ENCODE data around the gene KCNH1.
"Not testable (repeated sequence)": the region's sequence is repeated elsewhere in the genome, so short reads cannot be mapped to it uniquely, and the experiment has no call there.

The KCNH1 gene

DNA sequence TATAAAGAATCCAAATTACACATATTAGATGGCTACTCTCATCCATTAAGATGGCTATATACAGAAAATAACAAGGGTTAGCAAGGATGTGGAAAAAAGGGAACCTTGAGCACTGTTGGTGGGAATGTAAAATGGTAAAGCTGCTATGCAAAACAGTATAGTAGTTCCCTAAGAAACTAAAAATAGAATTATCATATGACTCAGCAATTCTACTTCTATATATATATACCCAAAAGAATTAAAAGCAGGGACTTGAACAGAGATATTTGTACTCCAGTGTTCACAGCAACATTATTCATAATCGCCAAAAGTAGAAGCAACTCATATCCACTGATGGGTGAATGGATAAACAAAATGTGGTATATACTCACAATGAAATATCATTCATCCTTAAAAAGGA, 126.1 kb downstream of the KCNH1 start:
- Histone ChIP-seq H2AFZ (ENCODE audit: low read depth) (no peak overlapping the region), H3K27ac (no peak overlapping the region), H3K4me3 (IDR thresholded peaks at IDR 0.05; ENCODE audit: insufficient read depth, low read depth, low read length) (no peak overlapping the region), H3K36me3 (ENCODE audit: insufficient read depth) (no peaks in the 10 kb centered on the region), H3K9ac (no peak overlapping the region), H3K79me2 (ENCODE audit: insufficient read depth, low read depth) (no peaks in the 10 kb centered on the region), H3K4me1 (ENCODE audit: low read depth, poor library complexity, severe bottlenecking) (no peaks in the 10 kb centered on the region), H3K27me3 (ENCODE audit: insufficient read depth, low read depth) (no peaks in the 10 kb centered on the region), H4K20me1 (ENCODE audit: insufficient read depth) (no peaks in the 10 kb centered on the region), H3K4me2 (no peak overlapping the region)
- TF ChIP-seq, protein P1, sequence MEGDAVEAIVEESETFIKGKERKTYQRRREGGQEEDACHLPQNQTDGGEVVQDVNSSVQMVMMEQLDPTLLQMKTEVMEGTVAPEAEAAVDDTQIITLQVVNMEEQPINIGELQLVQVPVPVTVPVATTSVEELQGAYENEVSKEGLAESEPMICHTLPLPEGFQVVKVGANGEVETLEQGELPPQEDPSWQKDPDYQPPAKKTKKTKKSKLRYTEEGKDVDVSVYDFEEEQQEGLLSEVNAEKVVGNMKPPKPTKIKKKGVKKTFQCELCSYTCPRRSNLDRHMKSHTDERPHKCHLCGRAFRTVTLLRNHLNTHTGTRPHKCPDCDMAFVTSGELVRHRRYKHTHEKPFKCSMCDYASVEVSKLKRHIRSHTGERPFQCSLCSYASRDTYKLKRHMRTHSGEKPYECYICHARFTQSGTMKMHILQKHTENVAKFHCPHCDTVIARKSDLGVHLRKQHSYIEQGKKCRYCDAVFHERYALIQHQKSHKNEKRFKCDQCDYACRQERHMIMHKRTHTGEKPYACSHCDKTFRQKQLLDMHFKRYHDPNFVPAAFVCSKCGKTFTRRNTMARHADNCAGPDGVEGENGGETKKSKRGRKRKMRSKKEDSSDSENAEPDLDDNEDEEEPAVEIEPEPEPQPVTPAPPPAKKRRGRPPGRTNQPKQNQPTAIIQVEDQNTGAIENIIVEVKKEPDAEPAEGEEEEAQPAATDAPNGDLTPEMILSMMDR (conservative IDR thresholded peaks at IDR 0.05; ENCODE audit: low read depth, low read length), result no peak

DNA sequence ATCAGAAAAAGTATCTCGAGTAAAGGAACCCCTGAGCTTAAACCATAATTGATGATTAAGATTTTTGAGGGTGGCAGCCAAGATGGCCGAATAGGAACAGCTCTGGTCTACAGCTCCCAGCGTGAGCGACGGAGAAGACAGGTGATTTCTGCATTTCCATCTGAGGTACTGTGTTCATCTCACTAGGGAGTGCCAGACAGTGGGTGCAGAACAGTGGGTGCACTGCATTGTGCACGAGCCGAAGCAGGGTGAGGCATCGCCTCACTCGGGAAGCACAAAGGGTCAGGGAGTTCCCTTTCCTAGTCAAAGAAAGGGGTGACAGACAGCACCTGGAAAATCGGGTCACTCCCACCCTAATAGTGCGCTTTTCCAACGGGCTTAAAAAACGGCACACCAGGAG, 138.0 kb downstream of the KCNH1 start:
- not testable (repeated sequence) for H3K79me2 ChIP-seq (ENCODE audit: insufficient read depth, low read depth); H3K36me3 ChIP-seq (ENCODE audit: insufficient read depth); H4K20me1 ChIP-seq (ENCODE audit: insufficient read depth); H3K27ac ChIP-seq; H3K4me3 ChIP-seq (IDR thresholded peaks at IDR 0.05; ENCODE audit: insufficient read depth, low read depth, low read length); H3K27me3 ChIP-seq (ENCODE audit: insufficient read depth, low read depth); H3K4me2 ChIP-seq; H3K9ac ChIP-seq; H3K4me1 ChIP-seq (ENCODE audit: low read depth, poor library complexity, severe bottlenecking); H2AFZ ChIP-seq (ENCODE audit: low read depth)

DNA sequence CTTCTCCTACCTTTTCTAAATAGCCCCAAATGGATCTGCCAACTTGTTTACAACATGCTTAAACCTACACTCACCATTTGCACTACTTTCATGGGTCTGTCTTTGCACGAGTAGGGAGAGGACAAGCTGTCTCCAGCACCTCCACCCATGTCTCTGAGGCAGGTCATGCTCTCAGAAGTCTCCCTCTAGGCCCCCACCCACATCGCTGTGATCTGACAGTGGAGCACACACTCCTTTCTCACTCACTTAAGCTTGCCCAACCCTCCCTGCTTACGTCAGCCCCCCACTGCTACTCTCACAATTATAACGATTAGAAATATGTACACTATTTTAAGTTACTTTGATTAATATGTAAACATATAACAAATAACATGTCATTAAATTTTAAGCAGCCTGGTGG, 141.1 kb downstream of the KCNH1 start:
- H3K27ac ChIP-seq, result no peak overlapping the region
- H2AFZ ChIP-seq (ENCODE audit: low read depth), result no peak overlapping the region
- H3K4me2 ChIP-seq, result no peak overlapping the region
- TF ChIP-seq, protein P1 (conservative IDR thresholded peaks at IDR 0.05; ENCODE audit: low read depth, low read length), result no peak
- H3K79me2 ChIP-seq (ENCODE audit: insufficient read depth, low read depth), result no peaks in the 10 kb centered on the region
- no peaks in the 10 kb centered on the region for H4K20me1 ChIP-seq (ENCODE audit: insufficient read depth)
- H3K36me3 ChIP-seq (ENCODE audit: insufficient read depth), result no peaks in the 10 kb centered on the region
- H3K27me3 ChIP-seq (ENCODE audit: insufficient read depth, low read depth), result no peaks in the 10 kb centered on the region
- no peak overlapping the region for H3K9ac ChIP-seq
- H3K4me1 ChIP-seq (ENCODE audit: low read depth, poor library complexity, severe bottlenecking), result no peaks in the 10 kb centered on the region
- no peak overlapping the region for H3K4me3 ChIP-seq (IDR thresholded peaks at IDR 0.05; ENCODE audit: insufficient read depth, low read depth, low read length)

DNA sequence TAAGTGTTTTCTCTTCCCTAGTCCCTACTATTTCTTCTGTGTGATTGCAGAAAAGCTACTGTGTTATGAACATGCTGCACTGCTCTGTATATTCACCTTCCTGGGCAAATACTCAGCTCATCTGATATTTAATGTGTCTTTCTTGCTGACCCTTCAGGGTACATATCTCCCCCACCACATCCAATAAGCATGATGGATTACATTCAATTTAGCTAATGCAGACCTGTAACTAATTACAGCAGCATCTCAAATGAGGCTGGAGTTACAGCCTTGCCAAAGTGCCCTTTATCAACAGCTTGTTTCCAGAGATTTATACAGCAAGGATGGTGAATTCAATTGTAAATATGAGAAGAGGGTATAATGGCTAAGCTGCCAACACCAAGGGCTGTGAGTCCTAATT, 144.0 kb downstream of the KCNH1 start:
- Histone ChIP-seq H2AFZ (ENCODE audit: low read depth) (no peak overlapping the region), H3K4me1 (ENCODE audit: low read depth, poor library complexity, severe bottlenecking) (no peaks in the 10 kb centered on the region), H4K20me1 (ENCODE audit: insufficient read depth) (no peaks in the 10 kb centered on the region), H3K4me2 (no peak overlapping the region), H3K9ac (no peak overlapping the region), H3K79me2 (ENCODE audit: insufficient read depth, low read depth) (no peaks in the 10 kb centered on the region), H3K36me3 (ENCODE audit: insufficient read depth) (no peaks in the 10 kb centered on the region), H3K27me3 (ENCODE audit: insufficient read depth, low read depth) (no peaks in the 10 kb centered on the region), H3K4me3 (IDR thresholded peaks at IDR 0.05; ENCODE audit: insufficient read depth, low read depth, low read length) (no peak overlapping the region), H3K27ac (no peak overlapping the region)
- TF ChIP-seq, protein P1 (conservative IDR thresholded peaks at IDR 0.05; ENCODE audit: low read depth, low read length), result no peak

DNA sequence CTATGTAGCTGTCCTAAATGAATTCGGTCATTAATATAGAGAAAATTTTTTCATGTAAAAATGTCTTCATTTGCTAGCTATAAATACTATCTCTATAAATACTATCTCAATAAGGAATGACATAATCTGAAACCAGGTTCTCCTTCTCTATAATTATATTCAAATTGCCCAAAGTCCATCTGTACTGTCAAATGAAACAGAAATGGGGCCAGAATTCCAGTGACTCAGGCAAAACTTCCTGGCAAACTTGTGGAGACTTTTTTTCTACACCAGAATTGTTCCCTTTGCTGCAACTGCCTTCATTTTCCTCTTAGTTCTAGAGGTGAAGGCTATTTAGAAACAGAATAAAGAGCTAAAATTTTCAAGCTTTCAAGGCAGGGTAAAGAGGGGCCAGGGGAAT, 152.5 kb downstream of the KCNH1 start:
- H3K36me3 ChIP-seq (ENCODE audit: insufficient read depth), result no peaks in the 10 kb centered on the region
- TF ChIP-seq, protein P1 (conservative IDR thresholded peaks at IDR 0.05; ENCODE audit: low read depth, low read length), result no peak
- H3K27me3 ChIP-seq (ENCODE audit: insufficient read depth, low read depth), result no peaks in the 10 kb centered on the region

More for the DNA sequence above, 152.5 kb downstream of the KCNH1 start:
- no peaks in the 10 kb centered on the region for H3K4me1 ChIP-seq (ENCODE audit: low read depth, poor library complexity, severe bottlenecking)
- H3K4me2 ChIP-seq, result no peak overlapping the region
- H3K27ac ChIP-seq, result no peak overlapping the region
- H2AFZ ChIP-seq (ENCODE audit: low read depth), result no peak overlapping the region
- H4K20me1 ChIP-seq (ENCODE audit: insufficient read depth), result no peaks in the 10 kb centered on the region; the same call in 1 of the 2 replicates
- no peak overlapping the region for H3K4me3 ChIP-seq (IDR thresholded peaks at IDR 0.05; ENCODE audit: insufficient read depth, low read depth, low read length)
- H3K79me2 ChIP-seq (ENCODE audit: insufficient read depth, low read depth), result no peaks in the 10 kb centered on the region
- H3K9ac ChIP-seq, result no peak overlapping the region
